GM19351 (cell line): ENCODE results near the gene ATAD1.
A peak's percentile ranks its signal among the peaks of the same experiment; 100 is the strongest.
"Not testable (repeated sequence)": the region's sequence is repeated elsewhere in the genome, so short reads cannot be mapped to it uniquely, and the experiment has no call there.

Source experiments
- ATAC-seq: cut with Tn5 transposase; IDR thresholded peaks from one replicate; pipeline ENCODE4 v1.9.1; 2021; ENCODE audit warnings: mild to moderate bottlenecking, moderate library complexity; ENCODE audit not compliant: unreplicated experiment

Gene ATAD1

GRCh38 chr10:87846711-87847110 is 28.7 kb upstream of the ATAD1 start:
- ATAC-seq = not testable (repeated sequence)

GRCh38 chr10:87846023-87846422 is 28.0 kb upstream of the ATAD1 start:
- ATAC-seq = no peak

GRCh38 chr10:87845624-87845998 is 27.6 kb upstream of the ATAD1 start:
- no peak for ATAC-seq

- no peak for ATAC-seq
Observed at GRCh38 chr10:87844837-87845623, 27.0 kb upstream of the ATAD1 start.

- no peak for ATAC-seq
Observed at GRCh38 chr10:87843714-87844113, 25.7 kb upstream of the ATAD1 start.

- ATAC-seq = no peak
Observed at GRCh38 chr10:87842776-87843497, 24.9 kb upstream of the ATAD1 start.

- ATAC-seq = no peak
Observed at GRCh38 chr10:87842220-87842641, 24.2 kb upstream of the ATAD1 start.

- no peak for ATAC-seq
Observed at GRCh38 chr10:87841186-87841585, 23.2 kb upstream of the ATAD1 start.

GRCh38 chr10:87838650-87839049 is 20.6 kb upstream of the ATAD1 start:
- no peak for ATAC-seq

GRCh38 chr10:87837445-87837844 is 19.4 kb upstream of the ATAD1 start:
- no peak for ATAC-seq

- no peak for ATAC-seq
Observed at GRCh38 chr10:87836098-87836497, 18.1 kb upstream of the ATAD1 start.

- ATAC-seq = no peak
Observed at GRCh38 chr10:87829986-87830729, 12.1 kb upstream of the ATAD1 start.

- ATAC-seq = not testable (repeated sequence)
Observed at GRCh38 chr10:87829051-87829450, 11.0 kb upstream of the ATAD1 start.

- ATAC-seq = no peak
Observed at GRCh38 chr10:87827681-87828080, 9.7 kb upstream of the ATAD1 start.

- ATAC-seq = no peak
Observed at GRCh38 chr10:87826653-87827052, 8.6 kb upstream of the ATAD1 start.

GRCh38 chr10:87819289-87819585 is 1.2 kb upstream of the ATAD1 start:
- no peak for ATAC-seq

GRCh38 chr10:87818505-87819288 is 671 bp upstream of the ATAD1 start:
- ATAC-seq = peak; percentile 53

- no peak for ATAC-seq
Observed at GRCh38 chr10:87816898-87817608, 973 bp downstream of the ATAD1 start.

- no peak for ATAC-seq
Observed at GRCh38 chr10:87816163-87816897, 1.7 kb downstream of the ATAD1 start.
